ENCODE results near the gene BSG.
A peak's percentile ranks its signal among the peaks of the same experiment; 100 is the strongest.

The BSG gene

GRCh38 chr19:572140-572742 lies at the start of gene BSG:
Gene BSG (plus strand): TSS chr19:572596. CDS start chr19:572635, 39 bp downstream.
- peak within 1 kb of the TSS; percentile 97 for H3K4me3 ChIP-seq
- TF ChIP-seq EZH2 (IDR thresholded peaks at IDR 0.05) (no peak), POLR2AphosphoS5 (IDR thresholded peaks at IDR 0.05; ENCODE audit: borderline replicate concordance, low read depth, low read length) (peak; percentile 97), FOXP2 (optimal IDR thresholded peaks at IDR 0.05; ENCODE audit: control extremely low read depth, extremely low read length, insufficient read depth) (no peak)
- peak within 1 kb of the TSS; percentile 98 for H3K27ac ChIP-seq
- peak; percentile 96 for DNase-seq (ENCODE audit: low read depth, low spot score)
- no peaks in the 10 kb centered on the region for H3K9me3 ChIP-seq (ENCODE audit: low read depth, low read length)
- no peaks in the 10 kb centered on the region for H3K36me3 ChIP-seq (ENCODE audit: insufficient read depth, low read length)
- peak within 1 kb of the TSS; percentile 94 for H3K9ac ChIP-seq (ENCODE audit: insufficient read length)

- Histone ChIP-seq H3K27ac (no peak overlapping the region), H3K9ac (ENCODE audit: insufficient read length) (no peak overlapping the region), H3K36me3 (ENCODE audit: insufficient read depth, low read length) (no peaks in the 10 kb centered on the region; the same call in 1 of the 2 replicates), H3K4me3 (no peak overlapping the region), H3K9me3 (ENCODE audit: low read depth, low read length) (no peaks in the 10 kb centered on the region)
- TF ChIP-seq EZH2 (IDR thresholded peaks at IDR 0.05) = no peak
- no peak for TF ChIP-seq POLR2AphosphoS5 (IDR thresholded peaks at IDR 0.05; ENCODE audit: borderline replicate concordance, low read depth, low read length)
- TF ChIP-seq FOXP2 (optimal IDR thresholded peaks at IDR 0.05; ENCODE audit: control extremely low read depth, extremely low read length, insufficient read depth) = no peak
- DNase-seq (ENCODE audit: low read depth, low spot score) = no peak
These were observed 49.7 kb upstream of the BSG start for GRCh38 chr19:522726-523125.

GRCh38 chr19:524062-524674 lies 48.2 kb upstream of the BSG start:
- Histone ChIP-seq H3K27ac (no peak overlapping the region), H3K36me3 (ENCODE audit: insufficient read depth, low read length) (no peaks in the 10 kb centered on the region; the same call in 1 of the 2 replicates), H3K9me3 (ENCODE audit: low read depth, low read length) (no peaks in the 10 kb centered on the region), H3K4me3 (no peak overlapping the region), H3K9ac (ENCODE audit: insufficient read length) (no peak overlapping the region)
- TF ChIP-seq EZH2 (IDR thresholded peaks at IDR 0.05) (no peak), POLR2AphosphoS5 (IDR thresholded peaks at IDR 0.05; ENCODE audit: borderline replicate concordance, low read depth, low read length) (no peak), FOXP2 (optimal IDR thresholded peaks at IDR 0.05; ENCODE audit: control extremely low read depth, extremely low read length, insufficient read depth) (no peak)
- DNase-seq (ENCODE audit: low read depth, low spot score) = no peak

- no peaks in the 10 kb centered on the region for H3K9me3 ChIP-seq (ENCODE audit: low read depth, low read length)
- no peak overlapping the region for H3K27ac ChIP-seq
- no peak for DNase-seq (ENCODE audit: low read depth, low spot score)
- H3K36me3 ChIP-seq (ENCODE audit: insufficient read depth, low read length) = no peaks in the 10 kb centered on the region; the same call in 1 of the 2 replicates
- TF ChIP-seq EZH2 (IDR thresholded peaks at IDR 0.05) (no peak), POLR2AphosphoS5 (IDR thresholded peaks at IDR 0.05; ENCODE audit: borderline replicate concordance, low read depth, low read length) (no peak), FOXP2 (optimal IDR thresholded peaks at IDR 0.05; ENCODE audit: control extremely low read depth, extremely low read length, insufficient read depth) (no peak)
- no peak overlapping the region for H3K4me3 ChIP-seq
- no peak overlapping the region for H3K9ac ChIP-seq (ENCODE audit: insufficient read length)
These were observed 47.4 kb upstream of the BSG start for GRCh38 chr19:525029-525428.

GRCh38 chr19:525857-526419 lies 46.5 kb upstream of the BSG start:
- no peak overlapping the region for H3K4me3 ChIP-seq
- no peak for TF ChIP-seq FOXP2 (optimal IDR thresholded peaks at IDR 0.05; ENCODE audit: control extremely low read depth, extremely low read length, insufficient read depth)
- TF ChIP-seq EZH2 (IDR thresholded peaks at IDR 0.05) = no peak
- no peak for TF ChIP-seq POLR2AphosphoS5 (IDR thresholded peaks at IDR 0.05; ENCODE audit: borderline replicate concordance, low read depth, low read length)
- H3K36me3 ChIP-seq (ENCODE audit: insufficient read depth, low read length) = no peaks in the 10 kb centered on the region

DNA sequence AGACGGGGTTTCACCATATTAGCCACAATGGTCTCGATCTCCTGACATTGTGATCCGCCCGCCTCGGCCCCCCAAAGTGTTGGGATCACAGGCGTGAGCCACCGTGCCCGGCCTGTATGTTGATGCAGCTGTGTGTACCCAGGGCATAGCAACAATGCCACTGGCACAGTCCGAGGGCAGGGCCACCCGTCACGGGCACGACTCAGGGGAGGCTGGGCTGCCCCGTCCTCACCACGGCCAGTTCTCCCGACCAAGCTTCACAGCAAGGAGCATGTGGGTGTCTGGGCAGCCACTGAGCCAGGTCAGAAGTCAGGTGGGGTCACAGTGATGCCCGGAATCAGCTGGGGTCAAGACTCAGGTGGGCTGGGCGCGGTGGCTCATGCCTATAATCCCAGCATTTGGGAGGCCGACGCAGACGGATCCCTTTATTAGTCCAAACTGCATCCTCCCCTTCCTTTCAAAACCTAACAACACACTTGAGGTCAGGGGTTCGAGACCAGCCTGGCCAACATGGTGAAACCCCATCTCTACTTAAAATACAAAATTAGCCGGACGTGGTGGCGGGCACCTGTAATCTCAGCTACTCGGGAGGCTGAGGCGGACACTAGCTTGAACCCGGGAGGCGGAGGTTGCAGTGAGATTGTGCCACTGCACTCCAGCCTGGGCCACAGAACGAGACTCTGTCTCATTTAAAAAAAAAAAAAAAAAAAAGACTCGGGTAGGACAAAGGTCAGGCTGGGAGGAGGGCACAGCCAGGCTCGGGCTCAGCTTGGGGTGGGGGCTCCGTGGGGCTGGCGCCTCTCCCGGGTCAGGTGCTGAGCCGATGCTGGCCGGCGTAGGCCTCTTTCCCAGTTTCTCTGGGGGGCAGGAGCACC lies 42.0 kb upstream of the BSG start:
- H3K27ac ChIP-seq = peak overlapping the region; percentile 81; the same call in 1 of the 2 replicates
- no peaks in the 10 kb centered on the region for H3K9me3 ChIP-seq (ENCODE audit: low read depth, low read length)
- H3K36me3 ChIP-seq (ENCODE audit: insufficient read depth, low read length) = no peaks in the 10 kb centered on the region; the same call in 1 of the 2 replicates
- H3K4me3 ChIP-seq = peak overlapping the region; percentile 92
- DNase-seq (ENCODE audit: low read depth, low spot score) = no peak
- TF ChIP-seq EZH2 (IDR thresholded peaks at IDR 0.05) = no peak
- TF ChIP-seq POLR2AphosphoS5 (IDR thresholded peaks at IDR 0.05; ENCODE audit: borderline replicate concordance, low read depth, low read length) = no peak
- no peak for TF ChIP-seq FOXP2 (optimal IDR thresholded peaks at IDR 0.05; ENCODE audit: control extremely low read depth, extremely low read length, insufficient read depth)
- peak overlapping the region; percentile 83 for H3K9ac ChIP-seq (ENCODE audit: insufficient read length)

More at GRCh38 chr19:525857-526419, 46.5 kb upstream of the BSG start:
- no peak overlapping the region for H3K9ac ChIP-seq (ENCODE audit: insufficient read length)
- DNase-seq (ENCODE audit: low read depth, low spot score) = no peak
- H3K9me3 ChIP-seq (ENCODE audit: low read depth, low read length) = no peaks in the 10 kb centered on the region
- no peak overlapping the region for H3K27ac ChIP-seq

GRCh38 chr19:531009-531752 lies 41.2 kb upstream of the BSG start:
- H3K9me3 ChIP-seq (ENCODE audit: low read depth, low read length) = no peaks in the 10 kb centered on the region
- peak overlapping the region; percentile 83 for H3K9ac ChIP-seq (ENCODE audit: insufficient read length)
- peak overlapping the region; percentile 92 for H3K4me3 ChIP-seq
- peaks cover 3% of the 10 kb centered on the region; the same call in 1 of the 2 replicates for H3K36me3 ChIP-seq (ENCODE audit: insufficient read depth, low read length)
- TF ChIP-seq POLR2AphosphoS5 (IDR thresholded peaks at IDR 0.05; ENCODE audit: borderline replicate concordance, low read depth, low read length) (peak; percentile 75; the same call in 1 of the 2 replicates), FOXP2 (optimal IDR thresholded peaks at IDR 0.05; ENCODE audit: control extremely low read depth, extremely low read length, insufficient read depth) (no peak)
- DNase-seq (ENCODE audit: low read depth, low spot score) = no peak
- H3K27ac ChIP-seq = peak overlapping the region; percentile 81
